Osteocyte (in vitro differentiated cells): ENCODE results near the gene RGL3. TPM values are rescaled to one million over a fixed set of nuclear protein-coding genes. Genes with fewer than 3 reads are reported as not detected.
"Not testable (repeated sequence)": the region's sequence is repeated elsewhere in the genome, so short reads cannot be mapped to it uniquely, and the experiment has no call there.

ENCODE experiments used
- DNase-seq: peaks from one replicate; pipeline ENCODE4 v3.0.0; 2021; ENCODE audit warnings: mixed read lengths; ENCODE audit not compliant: unreplicated experiment; ENCODE audit errors: extremely low spot score
- H3K27ac Mint-ChIP-seq: one replicate; pipeline ENCODE4 v1.8.0; 2021; ENCODE audit warnings: mild to moderate bottlenecking, mixed read lengths; ENCODE audit not compliant: unreplicated experiment
- H3K27me3 Mint-ChIP-seq: one replicate; pipeline ENCODE4 v1.8.0; 2021; ENCODE audit warnings: mixed read lengths; ENCODE audit not compliant: unreplicated experiment
- H3K36me3 Mint-ChIP-seq: one replicate; pipeline ENCODE4 v1.8.0; 2021; ENCODE audit warnings: mixed read lengths; ENCODE audit not compliant: unreplicated experiment
- H3K4me1 Mint-ChIP-seq: one replicate; pipeline ENCODE4 v1.8.0; 2021; ENCODE audit warnings: mixed read lengths; ENCODE audit not compliant: unreplicated experiment
- H3K4me3 Mint-ChIP-seq: one replicate; pipeline ENCODE4 v1.8.0; 2021; ENCODE audit warnings: mild to moderate bottlenecking, moderate library complexity, mixed read lengths; ENCODE audit not compliant: unreplicated experiment
- H3K9me3 Mint-ChIP-seq: one replicate; pipeline ENCODE4 v1.8.0; 2021; ENCODE audit warnings: mixed read lengths; ENCODE audit not compliant: unreplicated experiment
- total RNA-seq: library from RNA; stranded (reverse); gene quantifications from 2 replicates; pipeline ENCODE4 v1.2.1, GENCODE V29; 2021
- TF ChIP-seq, protein P1 (sequence below): fragments of 200-600 bp; sonication (generic); IDR thresholded peaks from 2 replicates; pipeline ENCODE4 v1.5.0; 2021; ENCODE audit warnings: antibody characterized with exemption, mild to moderate bottlenecking, moderate library complexity

RGL3 gene
- total RNA-seq, 1 donor from 2014 or later, result 1.9 TPM

DNA sequence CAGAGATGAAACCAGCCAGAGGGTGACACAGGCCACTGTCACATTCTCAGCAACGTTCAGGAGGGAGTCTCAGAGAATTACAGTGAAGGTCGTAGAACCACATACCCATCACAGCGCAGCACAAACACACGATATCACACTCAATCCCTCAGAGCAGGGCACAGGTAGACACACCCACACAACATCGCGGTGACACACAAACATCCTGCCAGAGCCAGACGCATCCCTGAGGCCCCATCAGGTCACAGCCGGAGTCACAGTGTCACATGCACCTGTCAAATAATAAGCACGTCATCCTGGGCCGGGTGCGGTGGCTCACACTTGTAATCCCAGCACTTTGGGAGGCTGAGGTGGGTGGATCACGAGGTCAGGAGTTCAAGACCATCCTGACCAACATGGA lies 44.3 kb upstream of the RGL3 start:
- no peak overlapping the region for H3K27ac Mint-ChIP-seq
- H3K4me1 Mint-ChIP-seq, result no peaks in the 10 kb centered on the region
- H3K4me3 Mint-ChIP-seq, result no peak overlapping the region
- no peak for DNase-seq
- TF ChIP-seq, protein P1, sequence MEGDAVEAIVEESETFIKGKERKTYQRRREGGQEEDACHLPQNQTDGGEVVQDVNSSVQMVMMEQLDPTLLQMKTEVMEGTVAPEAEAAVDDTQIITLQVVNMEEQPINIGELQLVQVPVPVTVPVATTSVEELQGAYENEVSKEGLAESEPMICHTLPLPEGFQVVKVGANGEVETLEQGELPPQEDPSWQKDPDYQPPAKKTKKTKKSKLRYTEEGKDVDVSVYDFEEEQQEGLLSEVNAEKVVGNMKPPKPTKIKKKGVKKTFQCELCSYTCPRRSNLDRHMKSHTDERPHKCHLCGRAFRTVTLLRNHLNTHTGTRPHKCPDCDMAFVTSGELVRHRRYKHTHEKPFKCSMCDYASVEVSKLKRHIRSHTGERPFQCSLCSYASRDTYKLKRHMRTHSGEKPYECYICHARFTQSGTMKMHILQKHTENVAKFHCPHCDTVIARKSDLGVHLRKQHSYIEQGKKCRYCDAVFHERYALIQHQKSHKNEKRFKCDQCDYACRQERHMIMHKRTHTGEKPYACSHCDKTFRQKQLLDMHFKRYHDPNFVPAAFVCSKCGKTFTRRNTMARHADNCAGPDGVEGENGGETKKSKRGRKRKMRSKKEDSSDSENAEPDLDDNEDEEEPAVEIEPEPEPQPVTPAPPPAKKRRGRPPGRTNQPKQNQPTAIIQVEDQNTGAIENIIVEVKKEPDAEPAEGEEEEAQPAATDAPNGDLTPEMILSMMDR, result no peak
- H3K9me3 Mint-ChIP-seq, result no peaks in the 10 kb centered on the region
- no peaks in the 10 kb centered on the region for H3K27me3 Mint-ChIP-seq
- no peaks in the 10 kb centered on the region for H3K36me3 Mint-ChIP-seq

GRCh38 chr19:11461453-11461852 lies 42.3 kb upstream of the RGL3 start:
- H3K36me3 Mint-ChIP-seq, result no peaks in the 10 kb centered on the region
- H3K4me1 Mint-ChIP-seq, result no peaks in the 10 kb centered on the region
- H3K9me3 Mint-ChIP-seq, result no peaks in the 10 kb centered on the region
- H3K27ac Mint-ChIP-seq, result no peak overlapping the region
- no peaks in the 10 kb centered on the region for H3K27me3 Mint-ChIP-seq
- H3K4me3 Mint-ChIP-seq, result no peak overlapping the region
- no peak for DNase-seq
- TF ChIP-seq, protein P1, result no peak

- Mint-ChIP-seq H3K4me1 (no peaks in the 10 kb centered on the region), H3K27ac (no peak overlapping the region), H3K36me3 (no peaks in the 10 kb centered on the region), H3K27me3 (no peaks in the 10 kb centered on the region), H3K9me3 (no peaks in the 10 kb centered on the region), H3K4me3 (no peak overlapping the region)
- TF ChIP-seq, protein P1, result peak; percentile 30
- DNase-seq, result no peak
Observed at GRCh38 chr19:11460207-11460606, 41.1 kb upstream of the RGL3 start.

DNA sequence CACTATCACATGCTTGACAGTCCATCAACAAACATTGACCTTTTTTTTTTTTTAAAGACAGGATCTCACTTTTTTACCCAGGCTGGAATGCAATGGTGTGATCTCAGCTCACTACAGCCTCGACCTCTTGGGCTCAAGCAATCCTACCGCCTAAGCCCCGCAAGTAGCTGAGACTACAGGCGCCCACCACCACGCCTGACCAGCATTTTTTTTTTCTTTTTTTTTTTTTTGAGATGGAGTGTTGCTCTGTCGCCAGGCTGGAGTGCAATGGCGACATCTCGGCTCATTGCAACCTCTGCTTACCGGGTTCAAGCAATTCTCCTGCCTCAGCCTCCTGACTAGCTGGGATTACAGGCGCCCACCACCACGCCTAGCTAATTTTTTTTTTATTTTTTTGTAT lies 39.8 kb upstream of the RGL3 start:
- not testable (repeated sequence) for H3K27ac Mint-ChIP-seq, H3K9me3 Mint-ChIP-seq

GRCh38 chr19:11458236-11458900 lies 39.3 kb upstream of the RGL3 start:
- Mint-ChIP-seq H3K36me3 (no peaks in the 10 kb centered on the region), H3K4me3 (no peak overlapping the region), H3K9me3 (no peaks in the 10 kb centered on the region), H3K27ac (no peak overlapping the region), H3K27me3 (no peaks in the 10 kb centered on the region), H3K4me1 (no peaks in the 10 kb centered on the region)
- no peak for DNase-seq
- TF ChIP-seq, protein P1, result no peak

More for the DNA sequence above, 39.8 kb upstream of the RGL3 start:
- H3K27me3 Mint-ChIP-seq, H3K4me1 Mint-ChIP-seq, H3K36me3 Mint-ChIP-seq, DNase-seq, H3K4me3 Mint-ChIP-seq: not testable (repeated sequence)
